ENCODE data around the gene ZNF365. TPM values are rescaled to one million over a fixed set of nuclear protein-coding genes. Genes with fewer than 3 reads are reported as not detected.
A peak's percentile ranks its signal among the peaks of the same experiment; 100 is the strongest.

Gene ZNF365
- total RNA-seq, 1 experiment from 2014 or later = 1.8 TPM

GRCh38 chr10:62336404-62336803 lies 37.8 kb upstream of the ZNF365 start:
- H4K20me1 ChIP-seq (ENCODE audit: insufficient read depth) = no peaks in the 10 kb centered on the region
- DNase-seq (ENCODE audit: low read depth, low spot score) (no peak), ATAC-seq (no peak)
- ChIA-PET POLR2A (no interaction called here), RAD21 (ENCODE audit: low non-redundant PET in 1 of 2, low total read pairs in 2 of 2, uncharacterized antibody in 2 of 2, unreplicated experiment in 2 of 2) (no interaction called here), CTCF (no interaction called here)
- H3K4me1 ChIP-seq (ENCODE audit: control insufficient read depth in 1 of 2, insufficient read depth in 2 of 2, low read length in 2 of 2) = 0 out of 4 replicates have a peak, but pooled peaks cover 0 to 3% of the 10 kb centered on the region in 2 experiments
- H3K36me3 ChIP-seq (ENCODE audit: control insufficient read depth in 1 of 2, insufficient read depth in 2 of 2, low read length in 2 of 2) = no peaks in the 10 kb centered on the region
- H3K27me3 ChIP-seq (ENCODE audit: insufficient read depth, low read length) = no peaks in the 10 kb centered on the region
- no peak overlapping the region for H3K27ac ChIP-seq (ENCODE audit: low read depth, low read length)
- H3K9me2 ChIP-seq (ENCODE audit: insufficient read depth) = no peaks in the 10 kb centered on the region
- H3K9me3 ChIP-seq (ENCODE audit: control insufficient read depth in 1 of 2, insufficient read depth in 1 of 2, low read depth in 1 of 2, low read length in 2 of 2) = peaks cover 6 to 13% of the 10 kb centered on the region in 2 experiments; a peak in 3 of 4 replicates
- no peak overlapping the region for H3K4me3 ChIP-seq (replicated peaks in 1 of 2; ENCODE audit: low read depth in 1 of 2, low read length in 2 of 2)
- intact Hi-C loops (cut with micrococcal nuclease) = no loop called here
- BruUV-seq (replicated peaks) = no TSS peak
- H3K79me2 ChIP-seq (ENCODE audit: insufficient read depth, low read length) = no peaks in the 10 kb centered on the region
- H2AFZ ChIP-seq (ENCODE audit: low read depth, low read length, poor library complexity, severe bottlenecking) = no peak overlapping the region
- TF ChIP-seq SRF (IDR thresholded peaks at IDR 0.05; ENCODE audit: low read depth) = no peak
- no peak for TF ChIP-seq ELF1 (IDR thresholded peaks at IDR 0.05; ENCODE audit: borderline replicate concordance, low read depth)
- TF ChIP-seq MAX (IDR thresholded peaks at IDR 0.05) = peak; percentile 15; the same call in 1 of the 2 replicates
- H3K4me2 ChIP-seq (ENCODE audit: low read length) = no peak overlapping the region
- no peak overlapping the region for H3K9ac ChIP-seq (ENCODE audit: low read length)

- no peaks in the 10 kb centered on the region for H3K9me2 ChIP-seq (ENCODE audit: insufficient read depth)
- no peak overlapping the region for H3K4me3 ChIP-seq (replicated peaks in 1 of 2; ENCODE audit: low read depth in 1 of 2, low read length in 2 of 2)
- peaks cover 4 to 11% of the 10 kb centered on the region in 2 experiments; a peak in 2 of 4 replicates for H3K9me3 ChIP-seq (ENCODE audit: control insufficient read depth in 1 of 2, insufficient read depth in 1 of 2, low read depth in 1 of 2, low read length in 2 of 2)
- H3K27ac ChIP-seq (ENCODE audit: low read depth, low read length) = no peak overlapping the region
- no peak overlapping the region for H3K9ac ChIP-seq (ENCODE audit: low read length)
- BruUV-seq (replicated peaks) = no TSS peak
- no peak overlapping the region for H2AFZ ChIP-seq (ENCODE audit: low read depth, low read length, poor library complexity, severe bottlenecking)
- DNase-seq (ENCODE audit: low read depth, low spot score) = no peak
- ATAC-seq = no peak
- POLR2A ChIA-PET = no interaction called here
- no peaks in the 10 kb centered on the region for H3K79me2 ChIP-seq (ENCODE audit: insufficient read depth, low read length)
- TF ChIP-seq EGR1 (IDR thresholded peaks at IDR 0.05; ENCODE audit: low read depth) (no peak), ZFX (IDR thresholded peaks at IDR 0.05) (no peak), CEBPB (IDR thresholded peaks at IDR 0.05; ENCODE audit: low read depth) (no peak), MAX (IDR thresholded peaks at IDR 0.05) (no peak), ELF1 (IDR thresholded peaks at IDR 0.05; ENCODE audit: borderline replicate concordance, low read depth) (no peak), POLR2AphosphoS5 (IDR thresholded peaks at IDR 0.05; ENCODE audit: low read depth, low read length) (no peak), ZNF274 (IDR thresholded peaks at IDR 0.05; ENCODE audit: low read depth, low read length) (no peak), SRF (IDR thresholded peaks at IDR 0.05; ENCODE audit: low read depth) (no peak)
- H3K4me1 ChIP-seq (ENCODE audit: control insufficient read depth in 1 of 2, insufficient read depth in 2 of 2, low read length in 2 of 2) = no peaks in the 10 kb centered on the region
- intact Hi-C loops (cut with micrococcal nuclease) = no loop called here
- no peaks in the 10 kb centered on the region for H4K20me1 ChIP-seq (ENCODE audit: insufficient read depth)
- H3K27me3 ChIP-seq (ENCODE audit: insufficient read depth, low read length) = no peaks in the 10 kb centered on the region
- RAD21 ChIA-PET (ENCODE audit: low non-redundant PET in 1 of 2, low total read pairs in 2 of 2, uncharacterized antibody in 2 of 2, unreplicated experiment in 2 of 2) = no interaction called here
- H3K4me2 ChIP-seq (ENCODE audit: low read length) = no peak overlapping the region
- CTCF ChIA-PET = no interaction called here
- H3K36me3 ChIP-seq (ENCODE audit: control insufficient read depth in 1 of 2, insufficient read depth in 2 of 2, low read length in 2 of 2) = peaks cover 0 to 4% of the 10 kb centered on the region in 2 experiments; a peak in 1 of 4 replicates
Measured at GRCh38 chr10:62341419-62341818, 32.8 kb upstream of the ZNF365 start.

All from HCT116 (cell line).